Retinal pigment epithelial cell (primary cell): Measurements from ENCODE around the gene NPAS3.

Experiments
- DNase-seq: peaks from one replicate; pipeline ENCODE4 v3.0.0-alpha.2; 2010; ENCODE audit warnings: low read depth
- H3K4me3 ChIP-seq: 2 replicates; pipeline ENCODE4 v1.5.1; 2011; ENCODE audit warnings: mild to moderate bottlenecking, low read length, control low read depth, moderate library complexity
- TF ChIP-seq, protein P1 (sequence below): conservative IDR thresholded peaks from 2 replicates; pipeline ENCODE4 v1.5.1; 2011; ENCODE audit warnings: low read depth, low read length, control low read depth, inconsistent platforms

Gene NPAS3

DNA sequence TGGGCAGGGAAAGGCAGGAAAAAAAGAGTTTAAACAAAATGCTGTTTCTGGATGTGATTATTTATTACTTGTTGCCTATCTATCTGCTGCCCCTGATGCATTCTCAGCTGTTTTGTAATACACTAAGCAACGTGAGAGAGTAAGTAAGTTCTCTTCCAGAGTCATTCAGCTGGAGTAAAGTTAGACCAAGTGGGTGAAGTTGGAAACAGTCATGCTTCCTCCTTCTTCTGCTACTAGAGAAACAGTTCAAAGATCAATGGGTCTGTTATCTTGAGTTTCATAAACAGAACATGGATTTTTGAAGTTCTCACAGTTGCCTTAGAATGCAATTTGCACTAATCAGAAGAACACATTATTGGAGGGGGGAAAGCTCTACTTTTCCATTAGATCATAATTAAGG, 732.9 kb downstream of the NPAS3 start:
- no peak overlapping the region for H3K4me3 ChIP-seq
- TF ChIP-seq, protein P1, sequence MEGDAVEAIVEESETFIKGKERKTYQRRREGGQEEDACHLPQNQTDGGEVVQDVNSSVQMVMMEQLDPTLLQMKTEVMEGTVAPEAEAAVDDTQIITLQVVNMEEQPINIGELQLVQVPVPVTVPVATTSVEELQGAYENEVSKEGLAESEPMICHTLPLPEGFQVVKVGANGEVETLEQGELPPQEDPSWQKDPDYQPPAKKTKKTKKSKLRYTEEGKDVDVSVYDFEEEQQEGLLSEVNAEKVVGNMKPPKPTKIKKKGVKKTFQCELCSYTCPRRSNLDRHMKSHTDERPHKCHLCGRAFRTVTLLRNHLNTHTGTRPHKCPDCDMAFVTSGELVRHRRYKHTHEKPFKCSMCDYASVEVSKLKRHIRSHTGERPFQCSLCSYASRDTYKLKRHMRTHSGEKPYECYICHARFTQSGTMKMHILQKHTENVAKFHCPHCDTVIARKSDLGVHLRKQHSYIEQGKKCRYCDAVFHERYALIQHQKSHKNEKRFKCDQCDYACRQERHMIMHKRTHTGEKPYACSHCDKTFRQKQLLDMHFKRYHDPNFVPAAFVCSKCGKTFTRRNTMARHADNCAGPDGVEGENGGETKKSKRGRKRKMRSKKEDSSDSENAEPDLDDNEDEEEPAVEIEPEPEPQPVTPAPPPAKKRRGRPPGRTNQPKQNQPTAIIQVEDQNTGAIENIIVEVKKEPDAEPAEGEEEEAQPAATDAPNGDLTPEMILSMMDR = no peak
- no peak for DNase-seq

DNA sequence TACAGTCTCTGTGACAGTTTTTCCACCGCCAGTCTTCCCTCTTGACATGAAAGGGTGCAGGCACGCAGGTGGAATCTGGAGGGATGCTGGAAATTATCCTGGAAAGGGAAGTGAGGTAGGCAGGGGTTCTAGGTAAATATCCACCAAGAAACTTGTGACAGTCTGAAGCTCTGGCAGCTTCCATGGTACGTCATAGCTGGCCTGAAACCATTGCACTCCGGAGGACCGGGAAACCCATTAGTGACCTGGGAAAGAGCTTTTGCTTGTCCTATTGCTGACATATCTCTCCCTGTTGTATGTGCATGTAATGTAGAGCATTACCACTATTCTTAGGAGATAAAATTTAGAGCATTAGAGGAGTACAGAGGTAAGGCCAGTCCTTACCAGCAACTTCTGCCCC, 736.2 kb downstream of the NPAS3 start:
- H3K4me3 ChIP-seq = no peak overlapping the region

DNA sequence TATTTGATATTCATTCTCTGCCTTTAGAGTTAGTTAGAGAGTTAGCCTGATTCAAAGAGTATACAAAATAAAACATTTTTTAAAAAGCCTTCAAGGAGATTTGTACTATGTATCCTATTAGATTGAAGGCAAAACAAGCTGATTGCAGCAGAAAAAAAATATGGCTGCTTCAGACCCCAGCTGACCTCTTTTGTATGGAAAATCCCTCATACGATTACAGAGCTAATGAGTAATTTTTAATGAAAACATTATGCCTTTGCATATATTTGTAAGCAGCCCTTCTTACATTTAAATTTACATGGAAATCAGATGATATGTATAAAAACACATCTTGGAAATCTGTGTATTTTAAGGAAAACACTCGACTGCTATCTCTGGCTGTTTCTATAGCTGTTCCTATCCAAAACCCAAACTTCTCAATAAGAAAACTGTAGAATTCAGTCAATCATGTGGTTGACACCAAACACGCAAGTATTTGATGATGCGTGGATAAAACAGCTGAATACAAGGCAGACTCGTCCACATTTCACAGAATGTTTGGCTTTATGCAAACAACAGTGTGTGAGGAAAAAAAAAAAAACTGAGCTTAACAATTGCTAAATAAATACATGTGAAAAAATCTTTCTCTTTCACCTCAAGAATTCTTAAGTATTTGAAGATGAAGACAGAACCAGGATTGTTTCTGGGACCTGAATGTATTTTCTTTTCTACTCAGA, 736.9 kb downstream of the NPAS3 start:
- no peak overlapping the region for H3K4me3 ChIP-seq
- DNase-seq = no peak
- TF ChIP-seq, protein P1 = no peak

More for the DNA sequence above, 736.2 kb downstream of the NPAS3 start:
- DNase-seq = no peak
- TF ChIP-seq, protein P1 = no peak

DNA sequence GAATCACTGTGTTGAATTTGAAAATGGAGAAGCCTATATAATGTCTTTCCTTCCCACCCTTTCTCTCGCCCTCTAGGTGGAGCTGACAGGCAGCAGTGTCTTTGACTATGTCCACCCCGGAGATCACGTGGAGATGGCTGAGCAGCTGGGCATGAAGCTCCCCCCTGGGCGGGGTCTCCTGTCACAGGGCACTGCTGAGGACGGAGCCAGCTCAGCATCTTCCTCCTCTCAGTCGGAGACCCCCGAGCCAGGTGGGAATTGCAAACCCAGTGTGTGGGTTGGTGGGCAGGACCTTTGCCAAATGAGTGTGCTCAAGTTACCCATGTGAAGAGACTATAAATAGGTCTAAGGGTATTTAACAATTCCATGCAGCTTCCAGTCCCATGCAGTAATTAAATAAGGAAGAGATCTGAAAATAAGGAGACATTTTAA, 737.5 kb downstream of the NPAS3 start:
- TF ChIP-seq, protein P1 = peak; percentile 63
- DNase-seq = no peak
- H3K4me3 ChIP-seq = no peak overlapping the region

DNA sequence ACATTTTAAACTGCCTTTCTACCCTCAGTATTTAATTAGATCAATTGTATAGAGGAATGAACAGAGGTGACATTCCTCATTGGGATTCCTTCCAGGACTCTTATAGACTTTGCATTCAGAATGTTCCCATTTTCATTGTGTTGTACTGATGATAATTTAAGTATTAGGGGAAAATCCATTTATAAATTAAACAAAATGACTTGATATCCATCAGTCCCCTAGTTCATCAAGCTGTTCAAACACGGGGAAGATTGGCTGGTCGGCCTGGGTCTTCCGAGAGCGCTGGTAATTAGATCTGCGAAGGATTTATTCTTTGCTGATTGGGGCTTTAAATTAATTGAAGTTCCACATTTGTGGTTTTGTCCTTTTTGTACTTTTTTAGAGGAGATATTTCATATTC, 738.2 kb downstream of the NPAS3 start:
- TF ChIP-seq, protein P1 = no peak
- H3K4me3 ChIP-seq = no peak overlapping the region
- no peak for DNase-seq

DNA sequence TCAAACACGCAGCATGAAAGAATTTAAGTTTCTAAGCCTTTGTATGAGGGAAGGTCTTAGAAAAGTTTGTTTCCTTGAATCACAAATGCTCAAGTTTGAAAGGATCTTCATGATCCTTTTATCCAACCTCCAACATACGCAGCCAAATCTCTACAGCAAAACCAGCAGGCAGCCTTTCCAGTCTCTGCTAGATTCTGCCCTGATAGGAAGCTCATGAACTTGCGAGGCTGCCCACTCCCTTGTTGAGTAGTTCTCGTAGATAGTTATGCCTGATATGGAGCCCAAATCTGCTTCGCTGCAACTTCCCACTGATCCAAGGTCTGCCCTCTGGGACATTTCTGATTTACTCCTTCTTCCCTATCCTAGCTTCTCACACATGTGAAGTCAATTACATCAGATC, 739.3 kb downstream of the NPAS3 start:
- no peak overlapping the region for H3K4me3 ChIP-seq
- TF ChIP-seq, protein P1 = no peak
- DNase-seq = no peak

DNA sequence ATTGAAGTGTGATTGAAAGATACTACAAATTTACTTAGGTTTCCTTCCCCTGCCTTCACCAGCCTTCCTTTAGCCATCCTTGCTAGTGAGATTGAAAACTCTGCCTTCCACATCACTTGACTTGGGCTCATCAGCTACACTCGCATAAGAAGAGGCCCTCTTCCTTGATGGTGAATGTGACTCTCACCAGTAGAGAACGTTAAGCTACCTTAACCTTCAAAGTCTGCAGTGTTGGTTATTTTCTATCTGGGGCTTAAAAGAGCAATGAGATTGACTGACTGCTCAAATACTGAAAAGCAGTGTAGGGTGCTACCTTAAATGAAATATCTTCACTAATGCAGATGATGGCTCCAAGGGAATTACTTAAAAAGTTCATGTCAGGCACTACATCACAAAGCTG, 740.3 kb downstream of the NPAS3 start:
- no peak overlapping the region for H3K4me3 ChIP-seq
- TF ChIP-seq, protein P1 = no peak
- no peak for DNase-seq
